ENCODE results near the gene MAP1LC3B2. TPM values are rescaled to one million over a fixed set of nuclear protein-coding genes. Genes with fewer than 3 reads are reported as not detected.

MAP1LC3B2 gene
- polyA plus RNA-seq, 1 of the 3 experiments (the other 2 are of a cell fraction), result 0.76 TPM

DNA sequence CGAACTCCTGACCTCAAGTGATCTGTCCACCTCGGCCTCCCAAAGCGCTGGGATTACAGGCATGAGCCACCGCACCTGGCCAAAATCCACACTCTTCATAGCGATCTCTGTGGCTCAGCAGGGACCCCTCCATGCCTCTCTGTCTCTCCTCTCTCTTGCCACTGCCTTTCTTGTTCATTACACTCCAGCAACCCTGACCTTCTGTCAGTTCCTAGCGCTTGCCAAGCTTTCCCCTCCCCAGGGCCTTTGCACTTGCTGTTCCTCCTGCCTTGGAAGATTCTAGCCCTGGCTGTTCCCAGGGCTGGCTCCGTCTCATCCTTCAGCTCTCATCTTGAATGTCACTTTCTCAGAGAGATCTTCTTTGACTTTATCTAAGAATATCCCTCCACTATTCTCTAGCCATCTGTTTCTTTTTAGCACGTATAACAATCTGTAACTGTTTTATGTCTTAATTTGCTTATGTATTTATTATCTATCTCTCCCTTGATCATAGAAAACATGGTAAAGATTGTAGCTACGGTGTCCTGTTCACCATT lies 38.9 kb upstream of the MAP1LC3B2 start:
- Histone ChIP-seq H2AFZ (ENCODE audit: low read depth) (0 out of 2 replicates have a peak overlapping the region, but pooled peaks have one; percentile 1), H3K4me2 (no peak overlapping the region), H3K9ac (no peak overlapping the region), H3K4me3 (ENCODE audit: low read depth in 2 of 2, low read length in 1 of 2) (no peak overlapping the region), H3K9me2 (no peaks in the 10 kb centered on the region), H4K20me1 (ENCODE audit: insufficient read depth) (no peaks in the 10 kb centered on the region), H3K27me3 (ENCODE audit: insufficient read depth) (no peaks in the 10 kb centered on the region), H3K79me2 (ENCODE audit: insufficient read depth) (no peaks in the 10 kb centered on the region), H3F3A (replicated peaks; ENCODE audit: insufficient read depth) (peaks cover 10% of the 10 kb centered on the region), H3K4me1 (ENCODE audit: control insufficient read depth in 1 of 2, insufficient read depth in 2 of 2, low read depth in 1 of 2, low read length in 1 of 2) (peaks cover 10% of the 10 kb centered on the region in 2 experiments; a peak in 3 of 4 replicates), H3K9me3 (no peaks in the 10 kb centered on the region), H3K27ac (ENCODE audit: low read depth in 2 of 2, low read length in 1 of 2) (no peak overlapping the region), H3K36me3 (replicated peaks in 1 of 2; ENCODE audit: control insufficient read depth in 1 of 2, insufficient read depth in 2 of 2, low read length in 1 of 2) (no peaks in the 10 kb centered on the region)
- TF ChIP-seq FOXM1 (IDR thresholded peaks at IDR 0.05; ENCODE audit: low read depth) (no peak), GATA2 (CRISPR knock-in tag; IDR thresholded peaks at IDR 0.05) (peak; percentile 48; the same call in 1 of the 2 replicates)
- TF ChIP-seq, protein P1, sequence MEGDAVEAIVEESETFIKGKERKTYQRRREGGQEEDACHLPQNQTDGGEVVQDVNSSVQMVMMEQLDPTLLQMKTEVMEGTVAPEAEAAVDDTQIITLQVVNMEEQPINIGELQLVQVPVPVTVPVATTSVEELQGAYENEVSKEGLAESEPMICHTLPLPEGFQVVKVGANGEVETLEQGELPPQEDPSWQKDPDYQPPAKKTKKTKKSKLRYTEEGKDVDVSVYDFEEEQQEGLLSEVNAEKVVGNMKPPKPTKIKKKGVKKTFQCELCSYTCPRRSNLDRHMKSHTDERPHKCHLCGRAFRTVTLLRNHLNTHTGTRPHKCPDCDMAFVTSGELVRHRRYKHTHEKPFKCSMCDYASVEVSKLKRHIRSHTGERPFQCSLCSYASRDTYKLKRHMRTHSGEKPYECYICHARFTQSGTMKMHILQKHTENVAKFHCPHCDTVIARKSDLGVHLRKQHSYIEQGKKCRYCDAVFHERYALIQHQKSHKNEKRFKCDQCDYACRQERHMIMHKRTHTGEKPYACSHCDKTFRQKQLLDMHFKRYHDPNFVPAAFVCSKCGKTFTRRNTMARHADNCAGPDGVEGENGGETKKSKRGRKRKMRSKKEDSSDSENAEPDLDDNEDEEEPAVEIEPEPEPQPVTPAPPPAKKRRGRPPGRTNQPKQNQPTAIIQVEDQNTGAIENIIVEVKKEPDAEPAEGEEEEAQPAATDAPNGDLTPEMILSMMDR (IDR thresholded peaks at IDR 0.05), result no peak
- TF ChIP-seq, protein P2, sequence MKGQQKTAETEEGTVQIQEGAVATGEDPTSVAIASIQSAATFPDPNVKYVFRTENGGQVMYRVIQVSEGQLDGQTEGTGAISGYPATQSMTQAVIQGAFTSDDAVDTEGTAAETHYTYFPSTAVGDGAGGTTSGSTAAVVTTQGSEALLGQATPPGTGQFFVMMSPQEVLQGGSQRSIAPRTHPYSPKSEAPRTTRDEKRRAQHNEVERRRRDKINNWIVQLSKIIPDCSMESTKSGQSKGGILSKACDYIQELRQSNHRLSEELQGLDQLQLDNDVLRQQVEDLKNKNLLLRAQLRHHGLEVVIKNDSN (IDR thresholded peaks at IDR 0.05; ENCODE audit: borderline replicate concordance, low read depth), result no peak
- WGBS (ENCODE audit: low lambda C conversion rate), result 85% methylated on average over 9 of the region's 9 CpGs
- POLR2A ChIA-PET, result no interaction called here
- CTCF ChIA-PET, result no interaction called here
- no peak for DNase-seq

DNA sequence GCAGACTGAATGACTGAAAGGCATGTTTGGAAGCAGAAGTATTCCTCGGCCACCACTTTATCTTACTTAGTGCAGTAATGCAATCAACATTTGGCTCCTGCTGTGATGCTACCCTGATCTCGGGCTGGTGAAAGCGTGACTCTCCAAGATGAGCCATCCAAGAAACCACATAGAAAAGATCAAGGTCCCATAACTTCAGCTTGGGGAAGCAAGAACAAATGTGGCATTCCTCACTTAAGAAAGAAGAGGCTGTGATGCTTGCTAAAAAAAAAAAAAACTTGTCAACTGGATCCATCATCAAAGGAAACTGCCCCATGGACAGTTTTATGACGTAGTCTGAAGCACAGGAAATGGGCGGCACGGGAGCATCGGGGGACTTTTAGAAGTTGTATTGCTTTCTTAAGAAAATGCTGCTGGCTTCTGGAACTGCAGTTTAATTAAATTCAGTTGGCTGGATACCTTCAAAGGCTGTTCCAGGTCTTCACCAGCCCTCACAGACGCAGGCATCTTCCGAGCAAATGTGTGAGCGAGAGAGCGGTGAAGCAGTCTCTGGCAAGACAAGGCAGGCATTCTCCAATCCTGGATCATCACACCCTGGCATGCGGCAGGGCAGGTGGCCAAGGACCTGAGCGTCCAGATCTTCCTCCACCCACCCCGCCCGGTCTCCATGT lies 38.2 kb upstream of the MAP1LC3B2 start:
- Histone ChIP-seq H3K9ac (no peak overlapping the region), H3F3A (replicated peaks; ENCODE audit: insufficient read depth) (peaks cover 14% of the 10 kb centered on the region), H3K4me2 (no peak overlapping the region), H3K4me1 (ENCODE audit: control insufficient read depth in 1 of 2, insufficient read depth in 2 of 2, low read depth in 1 of 2, low read length in 1 of 2) (peaks cover 10 to 14% of the 10 kb centered on the region in 2 experiments), H3K36me3 (replicated peaks in 1 of 2; ENCODE audit: control insufficient read depth in 1 of 2, insufficient read depth in 2 of 2, low read length in 1 of 2) (no peaks in the 10 kb centered on the region), H3K9me3 (no peaks in the 10 kb centered on the region), H3K79me2 (ENCODE audit: insufficient read depth) (no peaks in the 10 kb centered on the region), H4K20me1 (ENCODE audit: insufficient read depth) (no peaks in the 10 kb centered on the region), H3K27ac (ENCODE audit: low read depth in 2 of 2, low read length in 1 of 2) (0 out of 4 replicates have a peak overlapping the region, but pooled peaks of 1 of the 2 experiments have one; percentile 17), H2AFZ (ENCODE audit: low read depth) (peak overlapping the region; percentile 9; the same call in 1 of the 2 replicates), H3K9me2 (no peaks in the 10 kb centered on the region), H3K4me3 (ENCODE audit: low read depth in 2 of 2, low read length in 1 of 2) (no peak overlapping the region), H3K27me3 (ENCODE audit: insufficient read depth) (no peaks in the 10 kb centered on the region)
- ChIA-PET POLR2A (interaction anchor here (0.5 kb wide), 1 partner anchor 245 kb away, joined by 3 read pairs; no protein-coding TSS in a partner anchor), CTCF (interaction anchor here (1.3 kb wide), 1 partner anchor 188 kb away, joined by 3 read pairs; no protein-coding TSS in a partner anchor)
- WGBS (ENCODE audit: low lambda C conversion rate), result 68% methylated on average over 15 of the region's 15 CpGs
- no peak; the same call in 1 of the 2 replicates for TF ChIP-seq GATA2 (CRISPR knock-in tag; IDR thresholded peaks at IDR 0.05)
- TF ChIP-seq CHD2 (IDR thresholded peaks at IDR 0.05; ENCODE audit: low read length, partially characterized antibody), result no peak
- TF ChIP-seq NFIC (IDR thresholded peaks at IDR 0.05; ENCODE audit: borderline replicate concordance), result peak; percentile 11; the same call in 1 of the 2 replicates
- TF ChIP-seq, protein P3, sequence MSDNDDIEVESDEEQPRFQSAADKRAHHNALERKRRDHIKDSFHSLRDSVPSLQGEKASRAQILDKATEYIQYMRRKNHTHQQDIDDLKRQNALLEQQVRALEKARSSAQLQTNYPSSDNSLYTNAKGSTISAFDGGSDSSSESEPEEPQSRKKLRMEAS (IDR thresholded peaks at IDR 0.05; ENCODE audit: low read depth), result 0 out of 2 replicates have a peak, but pooled peaks have one; percentile 30
- no peak for TF ChIP-seq POLR2AphosphoS5 (IDR thresholded peaks at IDR 0.05; ENCODE audit: low read depth, low read length)
- no peak for TF ChIP-seq ELF1 (IDR thresholded peaks at IDR 0.05)
- no peak for TF ChIP-seq JUND (IDR thresholded peaks at IDR 0.05)
- TF ChIP-seq EP300 (IDR thresholded peaks at IDR 0.05; ENCODE audit: borderline replicate concordance in 1 of 2, low read depth in 1 of 2, low read length in 1 of 2), result no peak
- TF ChIP-seq TCF12 (IDR thresholded peaks at IDR 0.05), result 0 out of 2 replicates have a peak, but pooled peaks have one; percentile 6
- DNase-seq, result peak; percentile 35

All from SK-N-SH (cell line).